Glomerular endothelial cell (primary cell): ENCODE measurements around the gene PRKCA. TPM values are rescaled to one million over a fixed set of nuclear protein-coding genes. Genes with fewer than 3 reads are reported as not detected.

Experiments used
- DNase-seq: peaks from one replicate; pipeline ENCODE4 v3.0.0-alpha.2; 2011; ENCODE audit warnings: low read depth, low spot score; ENCODE audit errors: extremely low read depth
- total RNA-seq: library from RNA; depleted of rRNA; stranded (reverse); fragments of >200 nt; gene quantifications from 2 replicates; pipeline ENCODE4 v1.2.3, GENCODE V29; 2015

The PRKCA gene
- total RNA-seq, 1 donor from 2014 or later: 18.4 TPM

- DNase-seq: no peak
These were observed 507.0 kb downstream of the PRKCA start for GRCh38 chr17:66809408-66809807.

GRCh38 chr17:66810951-66811682 lies 508.7 kb downstream of the PRKCA start:
- DNase-seq: no peak

- DNase-seq: no peak
These were observed 509.3 kb downstream of the PRKCA start for GRCh38 chr17:66811683-66812054.

GRCh38 chr17:66812571-66812970 lies 510.2 kb downstream of the PRKCA start:
- no peak for DNase-seq

DNA sequence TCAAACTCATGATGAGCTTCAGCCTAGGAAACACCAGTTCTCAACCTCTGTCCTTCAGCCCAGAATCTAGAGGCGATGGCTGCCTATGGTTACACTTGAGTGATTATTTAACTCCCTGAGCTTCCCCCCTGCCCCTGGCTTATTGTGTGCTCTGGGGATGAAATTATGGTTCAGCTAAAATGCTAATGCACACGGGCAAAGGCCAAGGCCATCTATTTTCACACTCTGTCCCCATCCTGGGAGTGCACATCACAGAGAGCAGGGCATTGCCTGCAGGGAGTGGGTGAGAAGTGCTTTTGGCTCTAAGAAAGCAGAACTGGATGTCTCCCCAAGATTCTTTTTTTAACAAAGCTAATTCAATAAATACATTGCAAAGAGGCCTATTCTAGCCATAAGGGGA lies 510.9 kb downstream of the PRKCA start:
- no peak for DNase-seq

DNA sequence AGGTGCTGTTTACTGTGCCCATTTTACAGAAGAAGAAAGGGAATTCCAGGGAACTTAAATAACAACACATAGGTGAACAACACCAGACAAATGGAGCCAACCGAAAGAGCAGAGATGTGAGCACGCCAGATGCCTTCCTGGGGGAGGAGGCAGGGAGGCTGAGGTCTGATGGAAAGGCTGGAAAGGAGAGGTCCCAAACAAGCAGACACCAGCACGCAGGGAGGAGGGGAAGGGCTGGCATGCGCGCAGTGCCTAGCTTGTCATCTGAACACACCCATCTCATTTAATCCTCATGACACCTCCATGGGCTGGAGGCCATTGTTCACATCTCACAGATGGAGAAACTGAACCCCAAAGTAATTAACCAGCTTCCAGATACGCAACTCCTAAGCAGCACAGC lies 511.6 kb downstream of the PRKCA start:
- no peak for DNase-seq

- DNase-seq: no peak
These were observed 512.2 kb downstream of the PRKCA start for GRCh38 chr17:66814570-66814969.

- no peak for DNase-seq
These were observed 515.3 kb downstream of the PRKCA start for GRCh38 chr17:66817750-66818149.

GRCh38 chr17:66819466-66819865 lies 517.1 kb downstream of the PRKCA start:
- no peak for DNase-seq

DNA sequence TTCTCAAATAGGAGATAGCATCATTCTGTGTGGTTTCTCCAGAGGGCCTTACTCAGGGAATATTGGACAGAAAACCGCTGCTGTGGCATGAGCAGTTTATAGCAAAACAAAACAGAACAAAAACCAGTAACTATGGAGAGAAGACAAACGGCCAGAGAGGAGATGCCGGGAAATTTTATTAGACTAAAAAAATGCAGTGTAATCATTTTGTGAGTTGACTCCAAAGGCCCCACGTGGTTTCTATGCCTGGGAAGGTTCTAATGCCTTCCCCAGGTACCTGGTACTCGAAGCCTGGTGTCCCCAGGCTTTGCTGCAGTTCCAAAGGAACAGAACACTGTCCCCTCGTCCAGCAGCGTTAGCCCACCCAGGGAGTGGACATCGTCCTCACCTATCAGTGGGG lies 519.6 kb downstream of the PRKCA start:
- no peak for DNase-seq

DNA sequence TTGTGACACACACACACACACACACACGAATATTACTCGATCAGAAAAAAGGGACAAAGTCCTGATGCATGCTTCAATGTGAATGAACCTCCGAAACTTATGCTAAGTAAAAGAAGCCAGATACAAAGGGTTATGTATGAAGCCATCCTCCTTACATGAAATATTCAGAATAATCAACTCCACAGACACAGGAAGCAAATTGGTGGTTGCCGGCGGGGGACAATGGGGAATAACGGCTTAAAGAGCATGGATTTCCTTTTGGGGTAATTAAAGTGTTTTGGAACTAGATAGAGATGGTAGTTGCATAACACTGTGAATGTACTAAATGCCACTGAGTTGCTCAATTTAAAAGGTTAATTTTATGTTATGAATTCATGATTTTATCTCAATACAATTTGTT lies 524.4 kb downstream of the PRKCA start:
- no peak for DNase-seq

GRCh38 chr17:66829386-66829864 lies 527.0 kb downstream of the PRKCA start:
- peak; percentile 36 for DNase-seq

GRCh38 chr17:66829883-66830282 lies 527.5 kb downstream of the PRKCA start:
- no peak for DNase-seq

DNA sequence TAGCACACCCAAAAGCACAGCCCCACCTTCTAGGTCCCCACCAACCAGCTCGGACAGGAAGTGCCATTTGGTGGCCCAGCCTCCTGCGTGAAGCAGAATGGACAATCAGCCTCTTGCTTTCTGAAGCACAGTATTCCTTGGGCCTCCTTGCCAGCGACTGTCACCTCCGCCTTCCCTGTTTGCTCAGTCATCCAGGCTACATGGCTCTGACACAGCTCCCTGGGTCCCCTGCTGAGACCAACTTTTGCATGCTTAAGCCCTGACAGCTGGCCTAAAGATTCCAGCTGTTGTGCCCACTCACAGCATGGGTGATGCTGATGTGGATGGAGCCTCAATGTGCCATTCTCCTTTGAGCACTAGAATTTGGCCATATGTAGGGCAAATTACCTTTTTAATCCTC lies 528.0 kb downstream of the PRKCA start:
- DNase-seq: no peak

DNA sequence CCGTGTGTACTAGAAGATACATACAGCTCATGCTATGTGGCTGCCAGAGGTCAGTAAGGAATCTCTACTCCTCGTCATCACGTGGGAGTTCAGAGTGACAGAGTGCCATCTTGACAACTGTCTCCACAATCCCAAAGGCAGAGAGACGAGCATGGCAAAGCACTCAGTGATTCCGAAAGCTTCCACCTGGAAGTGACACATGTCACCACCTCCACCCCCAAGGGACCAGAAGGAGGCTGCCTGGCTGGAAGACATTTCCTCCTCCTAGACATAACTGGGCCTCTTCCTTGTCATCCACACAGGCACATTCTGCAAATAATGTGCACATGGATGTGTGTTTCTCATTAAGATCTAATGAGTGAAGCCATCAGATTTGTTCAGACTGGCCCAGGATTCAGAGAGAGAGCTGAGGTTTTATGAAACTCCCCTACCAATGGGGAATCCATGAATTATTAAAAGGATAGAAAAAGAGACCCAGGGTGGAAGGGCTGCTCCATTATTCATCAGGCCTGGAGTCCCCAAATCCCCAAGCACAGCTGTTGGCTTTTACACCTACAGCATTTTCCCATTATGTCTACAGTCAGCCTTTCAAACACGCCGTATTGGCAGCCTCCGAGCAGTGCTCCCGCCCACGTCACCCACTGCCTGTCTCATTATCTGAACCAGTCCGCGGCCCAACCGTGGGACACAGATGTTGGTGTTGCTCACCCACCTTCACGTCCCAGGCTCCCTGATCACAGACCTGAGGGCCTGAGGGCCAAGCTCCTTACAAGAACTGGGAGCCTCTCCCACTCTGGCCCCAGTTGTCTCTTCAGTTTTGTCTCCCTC lies 529.2 kb downstream of the PRKCA start:
- no peak for DNase-seq

GRCh38 chr17:66833201-66833600 lies 530.8 kb downstream of the PRKCA start:
- DNase-seq: no peak

- no peak for DNase-seq
These were observed 532.1 kb downstream of the PRKCA start for GRCh38 chr17:66834426-66834918.

DNA sequence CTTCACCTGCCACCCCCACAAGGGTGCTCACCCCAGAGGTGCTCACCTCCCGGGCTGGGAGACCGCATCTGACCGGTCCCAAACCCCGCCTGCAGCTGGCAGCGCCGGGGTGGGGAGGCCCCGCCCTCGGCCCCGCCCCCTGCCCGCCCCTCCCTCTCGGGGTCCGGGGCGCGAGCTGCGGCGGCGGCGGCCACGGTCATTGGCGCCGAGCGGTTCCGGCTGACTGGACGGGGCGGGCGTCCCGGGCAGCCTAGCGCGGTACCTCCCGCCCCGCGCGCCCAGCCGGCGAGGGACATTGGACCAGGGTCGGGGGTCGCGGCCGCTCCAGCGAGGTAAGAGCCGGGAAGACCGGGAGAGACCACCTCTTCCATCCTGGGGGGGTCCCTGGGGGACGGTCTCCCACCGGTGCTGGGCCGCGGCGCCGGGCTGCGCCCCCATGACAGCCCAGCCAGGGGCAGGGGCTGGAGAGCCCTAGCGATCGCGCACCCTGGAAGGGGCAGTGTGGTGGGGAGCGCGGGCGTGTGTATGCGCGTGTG lies 532.6 kb downstream of the PRKCA start, which contains the start of gene CACNG5:
Gene CACNG5, plus strand, starts transcription at position 199 of the 536 bp plus-strand sequence. CDS start 42,216 bp downstream, outside the sequence.
- no peak for DNase-seq

- DNase-seq: no peak
These were observed 533.1 kb downstream of the PRKCA start for GRCh38 chr17:66835476-66835875.

DNA sequence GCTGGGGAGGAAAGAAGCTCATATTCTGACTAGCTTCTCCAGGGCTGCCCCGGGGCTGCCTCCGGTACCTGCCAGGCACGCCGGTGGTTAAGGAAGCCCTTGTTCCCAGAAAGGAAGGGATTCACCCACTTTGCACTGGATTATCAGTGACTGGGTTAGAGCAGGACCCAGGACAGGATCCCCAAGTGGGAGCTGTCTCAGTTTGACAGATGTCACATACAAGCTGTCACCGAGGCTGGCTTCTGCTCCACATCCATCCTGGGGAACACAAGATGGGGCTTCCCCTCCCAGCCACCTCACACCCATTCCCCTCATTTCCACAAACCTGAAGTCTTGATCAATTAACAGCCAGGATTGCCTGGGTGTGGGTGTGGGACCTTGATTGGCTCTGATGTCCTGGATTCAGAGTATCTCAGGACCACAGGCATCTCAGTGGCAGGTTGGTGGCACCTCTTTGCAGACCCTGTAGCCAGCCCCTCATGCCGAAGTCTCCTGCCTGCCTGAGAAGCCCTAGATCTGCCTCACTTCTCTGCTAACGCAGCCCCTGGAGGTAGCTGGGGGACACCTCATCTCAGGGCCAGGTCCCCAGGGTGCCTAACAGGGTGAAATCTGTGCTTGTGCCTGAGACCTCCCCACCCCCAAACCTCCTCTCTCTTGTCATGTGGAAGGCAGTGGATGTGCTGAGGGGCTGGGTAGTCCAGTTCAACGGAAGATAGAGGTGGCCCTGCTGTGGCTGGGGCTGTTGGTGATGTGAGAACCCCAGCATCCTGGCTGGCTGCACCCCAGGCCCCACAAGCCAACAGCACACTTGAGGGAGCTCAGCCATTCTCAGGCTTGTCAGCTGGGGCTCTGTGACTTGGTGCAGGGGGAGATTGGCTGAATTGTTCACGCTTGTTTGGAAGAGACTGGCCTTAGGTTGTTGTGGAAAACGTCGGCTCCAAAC lies 533.9 kb downstream of the PRKCA start:
- no peak for DNase-seq
